NCI-H2107 (cell line): ENCODE measurements around the gene DPM3.
"Not testable (repeated sequence)": the region's sequence is repeated elsewhere in the genome, so short reads cannot be mapped to it uniquely, and the experiment has no call there.

Source experiments
- DNase-seq: peaks from one replicate; lab custom pipeline; 2025; lab: John Stamatoyannopoulos, UW

Gene DPM3

GRCh38 chr1:155175281-155175926 is 35.1 kb upstream of the DPM3 start:
- no peak for DNase-seq

GRCh38 chr1:155174324-155175280 is 34.3 kb upstream of the DPM3 start:
- peak; percentile 67 for DNase-seq

- peak; percentile 44 for DNase-seq
These were observed 33.4 kb upstream of the DPM3 start, which contains the start of gene TRIM46 for GRCh38 chr1:155173478-155174323. TSS of gene TRIM46 (plus strand) at chr1:155173849. CDS start at chr1:155173967, 118 bp downstream.

- DNase-seq, result peak; percentile 95
These were observed 32.6 kb upstream of the DPM3 start, which contains the start of gene KRTCAP2 for GRCh38 chr1:155172732-155173477. TSS of gene KRTCAP2 (minus strand) at chr1:155173304. CDS start at chr1:155173224, 80 bp downstream.

GRCh38 chr1:155171836-155172731 is 31.8 kb upstream of the DPM3 start:
- DNase-seq, result no peak

- no peak for DNase-seq
These were observed 30.5 kb upstream of the DPM3 start for GRCh38 chr1:155170806-155171205.

GRCh38 chr1:155170101-155170785 is 29.9 kb upstream of the DPM3 start:
- DNase-seq, result no peak

- no peak for DNase-seq
These were observed 29.2 kb upstream of the DPM3 start for GRCh38 chr1:155169541-155169940.

- DNase-seq, result no peak
These were observed 28.3 kb upstream of the DPM3 start for GRCh38 chr1:155168456-155169210.

GRCh38 chr1:155168105-155168445 is 27.7 kb upstream of the DPM3 start:
- not testable (repeated sequence) for DNase-seq

- DNase-seq, result peak; percentile 92
These were observed 27.1 kb upstream of the DPM3 start for GRCh38 chr1:155167166-155168104.

- no peak for DNase-seq
These were observed 26.3 kb upstream of the DPM3 start for GRCh38 chr1:155166471-155167165.

- no peak for DNase-seq
These were observed 25.7 kb upstream of the DPM3 start for GRCh38 chr1:155166051-155166470.

- DNase-seq, result not testable (repeated sequence)
These were observed 24.3 kb upstream of the DPM3 start for GRCh38 chr1:155164625-155165024.

- DNase-seq, result not testable (repeated sequence)
These were observed 23.5 kb upstream of the DPM3 start for GRCh38 chr1:155163785-155164184.

GRCh38 chr1:155162631-155163030 is 22.3 kb upstream of the DPM3 start:
- DNase-seq, result not testable (repeated sequence)

- DNase-seq, result no peak
These were observed 19.8 kb upstream of the DPM3 start for GRCh38 chr1:155160128-155160527.
